ENCODE results near the gene CHST11.

- TF ChIP-seq CTCF (IDR thresholded peaks at IDR 0.05) (no peak), POLR2A (IDR thresholded peaks at IDR 0.05) (no peak)
Measured at GRCh38 chr12:104635607-104636343, 179.0 kb downstream of the CHST11 start.
